GM13976 (cell line): ENCODE data around the gene ADAR.

Source experiments
- DNase-seq: peaks from one replicate; pipeline ENCODE4 v3.0.0; 2012; ENCODE audit warnings: low spot score
- in situ Hi-C: fragments of 300-500 bp; cut with MboI; formaldehyde crosslinking; loops from one replicate; pipeline ENCODE4 v1.12.0; 2022; ENCODE audit warnings: low sequenced_read_pairs, mixed read lengths, inconsistent platforms; ENCODE audit not compliant: unreplicated experiment
- TF ChIP-seq, protein P1 (sequence below): IDR thresholded peaks from 2 replicates; pipeline ENCODE4 v1.5.1; 2012; ENCODE audit warnings: borderline replicate concordance, mild to moderate bottlenecking; ENCODE audit not compliant: insufficient read depth; ENCODE audit errors: extremely low read depth, missing control alignments, control extremely low read depth

ADAR gene

DNA sequence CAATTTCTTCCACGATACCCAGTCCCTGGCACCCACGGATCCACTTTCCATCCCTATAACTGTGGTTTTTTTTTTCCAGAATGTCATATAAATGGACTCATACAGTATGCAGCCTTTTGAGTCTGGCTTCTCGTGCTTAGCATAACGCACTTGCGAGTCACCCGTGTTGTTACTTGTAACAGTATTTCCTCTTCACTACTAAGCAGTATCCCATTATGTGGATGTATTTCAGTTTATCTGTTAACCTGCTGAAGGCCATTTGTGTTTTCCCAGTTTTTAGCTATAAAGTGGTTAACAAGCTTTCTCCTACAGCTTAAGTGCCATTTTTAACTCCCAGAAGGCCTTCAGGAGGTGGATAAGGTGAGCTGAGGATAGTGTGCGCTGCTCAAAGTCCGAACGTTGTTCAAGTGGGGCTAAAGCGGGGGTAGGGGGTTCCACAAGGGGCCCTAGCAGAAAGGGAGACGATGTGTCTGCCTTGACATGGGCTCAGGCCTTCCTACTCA is 829 bp downstream of the ADAR start:
- DNase-seq: no peak
- TF ChIP-seq, protein P1, sequence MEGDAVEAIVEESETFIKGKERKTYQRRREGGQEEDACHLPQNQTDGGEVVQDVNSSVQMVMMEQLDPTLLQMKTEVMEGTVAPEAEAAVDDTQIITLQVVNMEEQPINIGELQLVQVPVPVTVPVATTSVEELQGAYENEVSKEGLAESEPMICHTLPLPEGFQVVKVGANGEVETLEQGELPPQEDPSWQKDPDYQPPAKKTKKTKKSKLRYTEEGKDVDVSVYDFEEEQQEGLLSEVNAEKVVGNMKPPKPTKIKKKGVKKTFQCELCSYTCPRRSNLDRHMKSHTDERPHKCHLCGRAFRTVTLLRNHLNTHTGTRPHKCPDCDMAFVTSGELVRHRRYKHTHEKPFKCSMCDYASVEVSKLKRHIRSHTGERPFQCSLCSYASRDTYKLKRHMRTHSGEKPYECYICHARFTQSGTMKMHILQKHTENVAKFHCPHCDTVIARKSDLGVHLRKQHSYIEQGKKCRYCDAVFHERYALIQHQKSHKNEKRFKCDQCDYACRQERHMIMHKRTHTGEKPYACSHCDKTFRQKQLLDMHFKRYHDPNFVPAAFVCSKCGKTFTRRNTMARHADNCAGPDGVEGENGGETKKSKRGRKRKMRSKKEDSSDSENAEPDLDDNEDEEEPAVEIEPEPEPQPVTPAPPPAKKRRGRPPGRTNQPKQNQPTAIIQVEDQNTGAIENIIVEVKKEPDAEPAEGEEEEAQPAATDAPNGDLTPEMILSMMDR: no peak
- in situ Hi-C loops: no loop called here

DNA sequence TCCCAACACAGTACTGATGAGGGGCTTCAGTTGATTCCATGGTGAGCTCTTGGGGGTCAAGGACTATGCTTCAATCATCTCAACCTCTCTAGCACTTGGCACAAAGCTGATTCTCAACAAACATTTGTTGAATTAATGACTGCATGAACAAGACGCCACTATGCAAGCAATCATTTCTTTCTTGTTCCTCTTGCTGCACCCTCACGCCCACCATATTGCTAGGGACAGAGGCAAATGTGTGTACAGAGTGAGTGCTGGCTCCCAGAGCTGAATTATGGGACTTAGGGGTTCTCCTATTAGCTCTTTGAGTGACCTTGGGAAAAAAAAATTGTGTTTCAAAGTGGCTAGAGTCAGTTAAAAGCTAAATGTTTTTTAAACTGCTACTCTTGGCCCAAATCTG is 2.5 kb downstream of the ADAR start:
- TF ChIP-seq, protein P1: no peak
- in situ Hi-C loops: no loop called here

DNA sequence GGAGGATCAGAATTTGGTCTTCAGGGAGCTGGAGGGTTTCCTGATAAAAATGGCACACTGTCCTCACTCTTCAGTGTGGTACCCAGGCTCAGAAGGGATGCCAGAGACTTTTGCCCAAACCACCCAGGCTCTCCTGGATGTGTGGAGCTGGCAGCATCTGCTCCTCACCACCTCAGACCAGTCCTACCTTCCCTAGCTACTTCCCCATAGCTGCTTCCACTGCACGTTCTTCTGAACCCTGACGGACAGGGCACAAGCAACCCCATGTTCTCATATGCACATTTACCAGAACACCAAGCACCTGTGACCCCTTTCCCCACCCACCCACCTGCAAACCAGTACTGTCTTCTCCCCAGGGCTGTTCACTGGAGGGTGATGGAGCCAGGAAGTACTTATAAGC is 4.7 kb downstream of the ADAR start:
- no peak for DNase-seq
- in situ Hi-C loops: no loop called here
- TF ChIP-seq, protein P1: no peak

More for the DNA sequence above, 2.5 kb downstream of the ADAR start:
- DNase-seq: no peak

DNA sequence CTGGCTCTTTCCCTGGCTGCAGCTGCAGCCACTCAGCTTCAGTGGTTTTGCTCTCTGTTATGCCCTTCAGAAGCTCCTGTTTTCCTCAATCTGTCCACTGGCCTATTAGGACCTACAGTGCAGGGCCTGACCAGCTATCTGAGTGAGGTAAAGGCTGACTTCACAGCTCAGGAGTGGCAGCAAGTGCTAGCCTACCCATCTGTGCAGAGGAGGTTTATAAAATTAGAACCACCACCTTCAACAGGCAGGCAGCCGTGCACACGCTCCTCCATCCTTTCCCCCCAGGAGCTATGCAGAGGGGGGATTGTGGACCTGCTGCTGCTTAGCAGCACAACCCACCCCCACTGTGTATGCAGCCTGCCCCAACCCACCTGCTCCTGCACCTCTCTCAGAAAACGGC is 8.3 kb downstream of the ADAR start:
- in situ Hi-C loops: no loop called here
- no peak for DNase-seq
- TF ChIP-seq, protein P1: no peak

DNA sequence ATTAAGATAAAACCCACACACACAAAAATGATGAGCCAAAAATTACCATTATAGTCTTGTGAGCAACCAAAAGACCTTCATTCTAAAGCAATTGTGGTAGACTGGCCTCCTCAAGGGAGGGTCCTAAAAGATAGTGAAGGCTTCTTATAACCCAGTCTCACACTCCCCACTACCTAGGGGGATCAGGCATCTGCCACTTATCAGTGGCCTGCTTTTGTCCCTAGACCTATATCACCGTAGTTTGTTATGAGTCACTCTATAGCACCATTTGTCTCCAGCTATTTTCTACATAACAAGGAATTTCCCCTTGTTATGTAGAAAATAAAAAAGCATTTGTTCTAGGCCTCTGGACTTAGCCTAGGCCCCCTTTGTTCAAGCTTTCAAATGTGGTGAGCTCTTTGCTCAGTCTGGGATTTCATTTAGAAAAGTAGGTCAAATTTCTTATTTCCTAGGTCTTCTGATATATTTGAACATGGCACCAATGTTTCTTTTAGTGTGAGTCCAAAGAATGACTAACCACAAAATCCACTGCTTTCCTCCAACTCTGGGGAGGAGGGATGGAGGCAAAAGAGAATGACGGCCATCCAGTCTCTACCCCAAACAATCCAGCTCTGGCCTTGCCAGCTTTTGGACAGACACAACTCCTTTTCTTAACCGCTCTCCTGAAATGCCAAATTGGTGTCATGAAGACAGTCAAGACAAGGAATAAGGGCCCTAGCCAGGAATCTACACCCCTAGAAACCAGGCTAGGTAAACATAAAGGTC is 8.9 kb downstream of the ADAR start:
- DNase-seq: no peak
- in situ Hi-C loops: no loop called here
- TF ChIP-seq, protein P1: no peak

DNA sequence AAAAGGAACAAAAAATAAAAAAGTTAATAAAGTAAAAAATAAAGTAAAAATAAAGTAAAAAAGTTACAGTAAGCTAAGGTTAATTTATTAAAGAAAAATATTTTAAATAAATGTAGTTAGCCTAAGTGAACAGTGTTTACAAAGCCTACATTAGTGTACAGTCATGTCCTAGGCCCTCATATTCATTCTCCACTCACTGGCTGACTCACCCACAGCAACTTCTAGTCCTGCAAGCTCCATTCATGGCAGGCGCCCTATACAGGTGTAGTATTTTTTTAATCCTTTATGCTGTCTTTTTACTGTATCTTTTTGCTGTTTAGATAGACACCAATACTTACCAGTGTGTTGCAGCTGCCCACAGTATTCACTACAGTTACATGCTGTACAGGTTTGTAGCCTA is 12.4 kb downstream of the ADAR start:
- in situ Hi-C loops: no loop called here
- TF ChIP-seq, protein P1: no peak

DNA sequence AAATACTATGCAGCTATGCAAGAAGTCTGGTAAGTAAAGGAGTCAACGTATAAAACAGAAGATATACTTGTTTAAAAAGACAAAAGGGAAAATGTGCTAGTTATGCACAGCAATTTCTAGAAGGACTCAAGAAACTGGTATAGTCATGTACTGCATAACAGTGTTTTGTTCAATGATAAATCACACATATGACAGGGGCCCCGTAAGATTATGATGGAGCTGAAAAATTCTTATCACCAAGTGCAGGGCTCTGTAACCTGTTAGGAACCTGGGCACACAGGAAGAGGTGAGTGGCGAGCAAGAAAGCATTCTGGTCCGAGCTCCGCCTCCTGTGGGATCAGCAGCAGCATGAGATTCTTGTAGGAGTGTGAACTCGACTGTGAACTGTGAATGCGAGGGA is 13.2 kb downstream of the ADAR start:
- in situ Hi-C loops: no loop called here
- no peak for DNase-seq
- TF ChIP-seq, protein P1: no peak

More for the DNA sequence above, 12.4 kb downstream of the ADAR start:
- DNase-seq: no peak
